Omental fat pad (tissue), 4 donors: Measurements from ENCODE around the gene VAV3. TPM values are rescaled to one million over a fixed set of nuclear protein-coding genes. Genes with fewer than 3 reads are reported as not detected.

Experiments used
- ATAC-seq: fragments of 150-250 bp; one replicate; pipeline ENCODE4 v1.9.1; 2016; ENCODE audit warnings: mild to moderate bottlenecking, moderate library complexity; ENCODE audit not compliant: low FRiP score
- DNase-seq: peaks from one replicate; pipeline ENCODE4 v3.0.0-alpha.2; 2019; ENCODE audit warnings: low spot score
- total RNA-seq, 4 donors: library from RNA; depleted of rRNA; stranded (reverse); fragments of >200 nt; gene quantifications; one replicate each; pipeline ENCODE4 v1.1.0, GENCODE V29; 2016
- TF ChIP-seq, protein P1 (sequence below), 3 donors: fragments of 450-650 bp; IDR thresholded peaks; one replicate each; pipeline ENCODE4 v1.5.1; 2016 to 2017; ENCODE audit warnings: antibody characterized with exemption in 3 of 3, mild to moderate bottlenecking in 3 of 3, moderate library complexity in 2 of 3

The VAV3 gene
- total RNA-seq, 4 donors from 2014 or later: 5.4 to 10.9 (median 10.2) TPM

DNA sequence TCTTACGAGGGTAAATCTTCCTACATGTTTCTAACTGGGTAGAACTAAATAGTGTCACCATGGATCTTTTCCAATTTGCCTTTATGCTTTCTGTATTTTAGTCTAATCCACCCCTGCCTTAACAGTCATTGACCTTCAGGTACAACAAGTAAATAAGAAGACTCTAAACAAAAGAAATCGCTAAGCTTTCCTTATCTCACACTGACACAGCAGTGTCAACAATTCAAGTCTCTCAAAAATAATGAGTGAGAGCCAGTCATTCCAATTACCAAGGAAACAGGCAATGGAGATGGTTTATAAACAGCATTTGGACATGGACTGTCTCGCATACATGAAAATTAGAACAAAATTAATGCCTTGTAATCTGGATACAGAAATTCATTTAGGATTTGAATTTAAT is 365.8 kb downstream of the VAV3 start:
- TF ChIP-seq, protein P1, sequence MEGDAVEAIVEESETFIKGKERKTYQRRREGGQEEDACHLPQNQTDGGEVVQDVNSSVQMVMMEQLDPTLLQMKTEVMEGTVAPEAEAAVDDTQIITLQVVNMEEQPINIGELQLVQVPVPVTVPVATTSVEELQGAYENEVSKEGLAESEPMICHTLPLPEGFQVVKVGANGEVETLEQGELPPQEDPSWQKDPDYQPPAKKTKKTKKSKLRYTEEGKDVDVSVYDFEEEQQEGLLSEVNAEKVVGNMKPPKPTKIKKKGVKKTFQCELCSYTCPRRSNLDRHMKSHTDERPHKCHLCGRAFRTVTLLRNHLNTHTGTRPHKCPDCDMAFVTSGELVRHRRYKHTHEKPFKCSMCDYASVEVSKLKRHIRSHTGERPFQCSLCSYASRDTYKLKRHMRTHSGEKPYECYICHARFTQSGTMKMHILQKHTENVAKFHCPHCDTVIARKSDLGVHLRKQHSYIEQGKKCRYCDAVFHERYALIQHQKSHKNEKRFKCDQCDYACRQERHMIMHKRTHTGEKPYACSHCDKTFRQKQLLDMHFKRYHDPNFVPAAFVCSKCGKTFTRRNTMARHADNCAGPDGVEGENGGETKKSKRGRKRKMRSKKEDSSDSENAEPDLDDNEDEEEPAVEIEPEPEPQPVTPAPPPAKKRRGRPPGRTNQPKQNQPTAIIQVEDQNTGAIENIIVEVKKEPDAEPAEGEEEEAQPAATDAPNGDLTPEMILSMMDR (IDR thresholded peaks at IDR 0.05): no peak
- ATAC-seq (no peak), DNase-seq (no peak)

DNA sequence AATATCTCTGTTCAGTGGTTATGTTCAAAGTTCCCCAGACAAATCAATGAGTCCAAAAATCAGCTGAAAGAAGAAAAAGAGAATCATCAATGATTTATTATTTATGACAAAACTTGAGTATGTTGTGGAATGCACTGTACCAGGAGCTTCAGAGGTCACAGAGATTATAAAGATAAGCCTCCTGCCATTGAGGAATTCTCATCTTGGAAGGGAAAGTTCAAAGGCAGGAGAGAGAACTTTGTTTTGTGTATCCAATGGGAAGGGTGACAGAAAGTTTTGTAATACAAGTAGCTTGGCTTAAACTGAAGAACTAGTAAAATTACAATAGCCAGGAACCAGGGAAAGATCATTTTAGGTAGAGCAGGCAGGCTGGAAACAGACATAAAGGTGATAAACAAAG is 367.7 kb downstream of the VAV3 start:
- TF ChIP-seq, protein P1 (IDR thresholded peaks at IDR 0.05): no peak
- no peak for DNase-seq
- no peak for ATAC-seq

DNA sequence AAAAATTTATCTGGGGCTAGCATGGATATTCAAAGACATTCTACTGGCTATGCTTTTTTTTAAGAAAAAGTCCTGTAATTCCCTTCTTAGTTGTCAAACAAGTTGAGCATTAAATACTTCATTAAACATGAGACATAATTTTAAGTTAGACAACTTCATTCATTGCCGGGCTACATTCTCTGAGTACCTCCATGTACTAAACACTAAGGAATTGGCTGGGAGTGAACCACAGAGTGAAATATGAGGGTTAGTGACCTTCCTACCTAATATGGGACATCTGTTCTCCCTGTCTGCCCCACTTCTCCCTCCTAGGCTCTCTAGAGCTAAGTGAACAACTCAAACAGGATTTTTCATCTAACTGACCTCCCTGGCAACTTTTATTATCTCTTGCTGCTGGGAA is 370.4 kb downstream of the VAV3 start:
- DNase-seq (no peak), ATAC-seq (no peak)
- TF ChIP-seq, protein P1 (IDR thresholded peaks at IDR 0.05): no peak

DNA sequence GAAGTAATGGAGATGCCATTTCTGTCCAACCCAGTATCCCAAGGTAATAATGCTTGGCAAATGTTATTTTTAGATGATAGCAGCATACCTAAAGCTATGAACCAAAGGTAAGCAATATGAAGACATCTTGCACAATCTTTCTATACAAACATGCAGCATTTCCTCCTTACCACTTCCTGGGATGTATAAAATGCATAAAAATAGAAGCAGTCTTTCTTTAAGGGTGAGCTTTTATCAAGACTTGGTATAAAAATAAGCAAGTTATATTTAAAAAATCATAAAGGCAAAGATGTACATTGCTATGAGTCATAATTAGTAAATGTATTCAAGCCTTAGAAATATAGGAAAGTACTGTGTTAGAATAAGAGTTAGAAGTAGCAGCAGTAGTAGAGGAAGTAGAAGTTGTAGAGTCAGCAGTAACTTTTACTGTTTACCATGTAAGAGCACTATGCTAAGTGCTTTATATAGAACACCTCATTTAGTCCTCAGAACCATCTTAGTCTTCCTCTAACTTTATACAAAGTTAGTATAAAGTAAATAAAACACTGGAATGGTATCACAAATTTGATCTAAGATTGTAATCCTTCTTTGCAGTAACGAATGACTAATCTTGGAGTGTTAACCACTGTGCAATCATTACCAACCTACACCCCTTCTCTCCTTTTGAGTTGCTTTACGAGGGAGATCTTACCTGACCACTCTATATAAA is 371.3 kb downstream of the VAV3 start:
- TF ChIP-seq, protein P1 (IDR thresholded peaks at IDR 0.05): no peak
- ATAC-seq (no peak), DNase-seq (no peak)

DNA sequence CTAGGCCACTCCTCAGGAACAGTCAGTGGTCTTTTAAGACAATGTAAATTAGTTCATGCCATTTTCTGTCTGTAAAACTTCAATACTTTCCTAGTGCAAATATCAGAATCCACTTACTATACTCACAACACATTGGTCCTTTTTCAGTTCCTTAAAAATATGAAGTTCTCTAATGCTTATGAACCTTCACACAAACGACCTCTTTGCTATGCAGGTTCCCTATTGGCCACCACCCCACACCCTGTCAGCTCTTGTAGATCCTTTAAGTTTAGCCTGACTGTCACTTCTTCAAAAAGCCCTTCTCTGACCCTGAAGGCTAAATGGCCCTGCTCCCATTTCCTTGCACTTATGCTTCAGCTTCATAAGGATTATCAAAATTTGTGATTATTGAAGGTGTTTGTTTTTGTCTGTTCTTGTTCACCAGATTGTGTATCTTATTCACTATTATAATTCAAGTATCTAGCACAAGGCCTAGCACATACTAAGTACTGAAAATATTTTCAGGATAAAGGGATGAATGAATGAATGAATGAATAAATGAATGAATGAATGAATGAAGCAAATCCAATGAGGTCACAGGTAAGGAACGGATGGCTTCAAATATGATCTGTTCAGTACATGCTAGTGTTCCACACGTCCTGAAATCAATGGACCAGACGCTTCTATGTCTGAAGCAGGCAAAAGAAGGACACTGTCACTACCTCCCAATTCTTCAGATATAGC is 373.9 kb downstream of the VAV3 start:
- DNase-seq (no peak), ATAC-seq (no peak)
- TF ChIP-seq, protein P1 (IDR thresholded peaks at IDR 0.05): no peak

DNA sequence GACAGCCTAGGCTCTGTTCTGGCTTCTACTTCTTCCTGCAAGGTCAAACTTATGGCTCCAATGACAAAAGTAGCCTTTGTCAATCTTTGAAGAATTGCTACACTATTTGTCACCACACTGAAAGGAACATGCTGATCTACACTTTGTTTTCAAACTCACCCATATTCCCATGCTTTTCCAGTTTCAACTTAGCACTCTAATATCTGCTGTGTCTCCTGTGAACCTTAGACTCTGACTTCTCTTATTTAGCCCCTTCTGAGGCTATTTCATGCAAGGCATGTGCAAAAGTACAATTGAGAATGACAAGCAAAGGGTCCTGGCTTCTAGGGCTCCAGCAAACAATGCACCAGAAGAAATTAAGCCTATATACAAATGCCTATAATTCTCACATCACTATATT is 374.9 kb downstream of the VAV3 start:
- no peak for ATAC-seq
- TF ChIP-seq, protein P1 (IDR thresholded peaks at IDR 0.05): no peak
- DNase-seq: no peak

DNA sequence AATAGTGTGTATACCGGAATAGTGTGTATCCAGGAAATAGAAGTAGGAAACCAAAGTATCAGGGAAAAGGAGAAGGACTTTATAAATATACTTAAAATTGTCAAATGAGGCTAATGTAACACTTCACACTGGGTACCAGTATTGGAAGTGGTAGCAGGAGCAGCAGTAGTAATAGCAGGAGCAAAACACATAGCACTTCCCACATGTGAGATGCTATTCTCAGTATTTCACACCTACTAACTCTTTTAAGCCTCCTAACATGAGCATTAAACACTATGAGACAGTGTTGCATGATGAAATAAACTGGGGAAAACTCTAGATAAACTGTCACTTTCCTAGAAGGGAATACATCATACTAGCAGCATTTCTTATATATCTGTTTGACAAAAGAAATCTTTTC is 376.7 kb downstream of the VAV3 start:
- ATAC-seq (no peak), DNase-seq (no peak)
- TF ChIP-seq, protein P1 (IDR thresholded peaks at IDR 0.05): no peak
